Kidney glomerular epithelial cell (primary cell): ENCODE results near the gene ARAP1.

Source experiments
- DNase-seq: peaks from one replicate; lab custom pipeline; 2025; lab: John Stamatoyannopoulos, UW

The ARAP1 gene

GRCh38 chr11:72779495-72780128 lies 27.4 kb upstream of the ARAP1 start:
- DNase-seq = no peak

- no peak for DNase-seq
Observed at GRCh38 chr11:72778535-72779494, 26.6 kb upstream of the ARAP1 start.

- DNase-seq = no peak
Observed at GRCh38 chr11:72777755-72778278, 25.6 kb upstream of the ARAP1 start.

- no peak for DNase-seq
Observed at GRCh38 chr11:72776844-72777754, 24.9 kb upstream of the ARAP1 start.

- no peak for DNase-seq
Observed at GRCh38 chr11:72776117-72776843, 24.1 kb upstream of the ARAP1 start.

- DNase-seq = no peak
Observed at GRCh38 chr11:72775288-72776110, 23.3 kb upstream of the ARAP1 start.

GRCh38 chr11:72774499-72774898 lies 22.3 kb upstream of the ARAP1 start:
- no peak for DNase-seq

GRCh38 chr11:72773696-72774095 lies 21.5 kb upstream of the ARAP1 start:
- DNase-seq = no peak

- DNase-seq = peak; percentile 78
Observed at GRCh38 chr11:72773291-72773690, 21.1 kb upstream of the ARAP1 start.

GRCh38 chr11:72772059-72772458 lies 19.9 kb upstream of the ARAP1 start:
- DNase-seq = no peak

- peak; percentile 54 for DNase-seq
Observed at GRCh38 chr11:72771507-72771906, 19.3 kb upstream of the ARAP1 start.

- DNase-seq = no peak
Observed at GRCh38 chr11:72770799-72771198, 18.6 kb upstream of the ARAP1 start.

GRCh38 chr11:72769680-72770079 lies 17.5 kb upstream of the ARAP1 start:
- no peak for DNase-seq

GRCh38 chr11:72768581-72768980 lies 16.4 kb upstream of the ARAP1 start:
- no peak for DNase-seq

- DNase-seq = no peak
Observed at GRCh38 chr11:72767203-72768062, 15.2 kb upstream of the ARAP1 start.

- no peak for DNase-seq
Observed at GRCh38 chr11:72766152-72766902, 14.1 kb upstream of the ARAP1 start.

- no peak for DNase-seq
Observed at GRCh38 chr11:72764503-72764902, 12.3 kb upstream of the ARAP1 start.

GRCh38 chr11:72763823-72764222 lies 11.6 kb upstream of the ARAP1 start:
- no peak for DNase-seq
